ENCODE data around the gene CEP135.
"Not testable (repeated sequence)": the region's sequence is repeated elsewhere in the genome, so short reads cannot be mapped to it uniquely, and the experiment has no call there.

The CEP135 gene

DNA sequence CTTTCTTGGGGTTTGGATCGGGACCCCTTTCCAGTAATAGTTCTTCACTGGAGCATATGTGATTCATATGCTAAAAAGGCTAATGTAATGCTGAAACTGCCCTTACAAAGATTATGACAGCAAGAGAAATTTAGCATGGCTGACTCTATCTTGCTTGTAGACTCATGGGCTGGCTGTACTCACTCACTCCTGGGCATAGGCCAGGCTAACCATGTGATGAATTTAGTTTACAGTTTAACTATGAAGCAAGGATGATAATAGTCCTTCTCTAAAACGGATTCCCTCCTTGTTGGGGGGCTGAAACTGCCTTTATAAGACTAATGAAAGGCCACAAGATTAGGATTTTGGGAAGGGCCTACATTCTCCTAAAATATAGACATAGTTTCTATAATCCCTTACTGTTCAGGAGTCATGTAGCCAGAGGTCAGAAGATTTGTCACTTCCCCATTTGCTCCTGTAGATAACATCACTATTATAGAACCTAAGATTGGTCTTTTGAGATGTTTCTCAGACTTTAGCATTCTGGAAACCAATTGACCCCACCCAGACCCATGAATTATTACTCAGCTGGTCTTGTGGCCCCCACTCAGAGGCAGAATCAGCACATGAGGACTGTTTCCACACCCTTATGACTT, 20.8 kb upstream of the CEP135 start:
- no peak overlapping the region for H3K4me3 ChIP-seq (ENCODE audit: control insufficient read depth, low read depth, low read length)
- DNase-seq (ENCODE audit: low read depth) = peak; percentile 38
- TF ChIP-seq CTCF (conservative IDR thresholded peaks at IDR 0.05; ENCODE audit: control insufficient read depth, insufficient read depth, low read depth, low read length) = no peak

DNA sequence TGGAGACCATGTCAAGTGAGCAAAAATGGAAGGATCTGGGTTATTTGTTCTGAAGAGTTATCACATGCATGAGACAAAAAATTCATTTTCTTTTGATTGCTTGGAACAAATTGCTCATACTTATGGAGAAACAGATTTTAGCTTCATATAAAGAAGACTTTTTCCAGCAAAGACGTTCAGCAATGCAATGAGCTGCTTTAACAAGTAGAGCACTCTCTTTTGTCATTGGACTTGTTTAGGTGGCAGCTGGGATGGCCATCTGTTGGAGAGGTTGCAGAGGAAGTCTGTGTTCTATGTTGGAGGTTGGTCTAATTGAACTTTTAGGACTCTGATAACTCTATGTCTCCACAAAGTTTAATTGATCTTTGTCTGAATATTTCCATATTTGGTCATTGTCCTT, 19.9 kb upstream of the CEP135 start:
- no peak overlapping the region for H3K4me3 ChIP-seq (ENCODE audit: control insufficient read depth, low read depth, low read length)
- no peak for DNase-seq (ENCODE audit: low read depth)
- TF ChIP-seq CTCF (conservative IDR thresholded peaks at IDR 0.05; ENCODE audit: control insufficient read depth, insufficient read depth, low read depth, low read length) = no peak

DNA sequence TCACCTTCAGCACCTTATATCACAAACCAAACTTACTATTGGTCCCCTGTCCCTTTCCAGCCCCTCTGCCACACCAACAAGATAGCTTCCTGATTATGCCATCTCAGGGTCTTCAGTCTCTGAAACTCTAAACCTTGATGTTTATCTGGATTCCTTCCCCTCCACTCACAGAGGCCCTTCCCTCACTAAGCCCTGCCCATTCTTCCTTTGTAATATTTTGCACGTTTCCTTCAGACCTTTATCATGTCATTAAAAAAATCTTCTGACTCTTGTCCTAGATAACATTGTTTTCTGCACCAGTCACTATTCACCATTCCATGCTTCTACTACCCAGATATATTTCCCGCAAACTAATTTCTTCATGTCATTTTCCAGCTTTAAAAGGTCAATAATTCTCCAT, 17.7 kb upstream of the CEP135 start:
- no peak for DNase-seq (ENCODE audit: low read depth)
- TF ChIP-seq CTCF (conservative IDR thresholded peaks at IDR 0.05; ENCODE audit: control insufficient read depth, insufficient read depth, low read depth, low read length) = no peak
- no peak overlapping the region for H3K4me3 ChIP-seq (ENCODE audit: control insufficient read depth, low read depth, low read length)

GRCh38 chr4:55931833-55932232, 16.9 kb upstream of the CEP135 start:
- peak; percentile 19 for DNase-seq (ENCODE audit: low read depth)
- H3K4me3 ChIP-seq (ENCODE audit: control insufficient read depth, low read depth, low read length) = no peak overlapping the region
- no peak for TF ChIP-seq CTCF (conservative IDR thresholded peaks at IDR 0.05; ENCODE audit: control insufficient read depth, insufficient read depth, low read depth, low read length)

DNA sequence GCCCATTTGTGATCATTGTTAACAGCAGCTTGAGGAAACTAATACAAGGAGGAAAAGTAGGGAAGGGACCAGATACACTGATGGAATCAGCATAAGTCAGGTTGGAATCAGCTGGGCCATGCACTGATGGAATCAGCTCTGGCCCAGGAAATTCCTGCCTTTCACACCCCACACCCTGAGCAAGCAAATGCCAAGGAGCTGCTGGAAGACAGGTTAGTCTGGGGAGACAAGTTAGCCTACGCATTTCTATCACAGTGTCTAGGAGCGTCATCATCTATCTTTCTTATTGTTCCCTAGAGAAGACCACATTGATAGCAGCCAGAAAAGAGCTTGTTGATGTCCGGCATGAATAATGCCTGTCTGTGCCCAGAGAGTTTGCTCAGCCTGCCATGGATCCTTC, 16.2 kb upstream of the CEP135 start:
- H3K4me3 ChIP-seq (ENCODE audit: control insufficient read depth, low read depth, low read length) = no peak overlapping the region
- no peak for DNase-seq (ENCODE audit: low read depth)
- TF ChIP-seq CTCF (conservative IDR thresholded peaks at IDR 0.05; ENCODE audit: control insufficient read depth, insufficient read depth, low read depth, low read length) = no peak

GRCh38 chr4:55933611-55934010, 15.1 kb upstream of the CEP135 start:
- DNase-seq (ENCODE audit: low read depth) = no peak
- H3K4me3 ChIP-seq (ENCODE audit: control insufficient read depth, low read depth, low read length) = no peak overlapping the region
- no peak for TF ChIP-seq CTCF (conservative IDR thresholded peaks at IDR 0.05; ENCODE audit: control insufficient read depth, insufficient read depth, low read depth, low read length)

GRCh38 chr4:55935907-55936306, 12.8 kb upstream of the CEP135 start:
- not testable (repeated sequence) for DNase-seq (ENCODE audit: low read depth); H3K4me3 ChIP-seq (ENCODE audit: control insufficient read depth, low read depth, low read length)
